ENCODE measurements around the gene CHD5. TPM values are rescaled to one million over a fixed set of nuclear protein-coding genes. Genes with fewer than 3 reads are reported as not detected.

Gene CHD5
- total RNA-seq, 2 donors from 2014 or later = 1.1 to 3.2 TPM

DNA sequence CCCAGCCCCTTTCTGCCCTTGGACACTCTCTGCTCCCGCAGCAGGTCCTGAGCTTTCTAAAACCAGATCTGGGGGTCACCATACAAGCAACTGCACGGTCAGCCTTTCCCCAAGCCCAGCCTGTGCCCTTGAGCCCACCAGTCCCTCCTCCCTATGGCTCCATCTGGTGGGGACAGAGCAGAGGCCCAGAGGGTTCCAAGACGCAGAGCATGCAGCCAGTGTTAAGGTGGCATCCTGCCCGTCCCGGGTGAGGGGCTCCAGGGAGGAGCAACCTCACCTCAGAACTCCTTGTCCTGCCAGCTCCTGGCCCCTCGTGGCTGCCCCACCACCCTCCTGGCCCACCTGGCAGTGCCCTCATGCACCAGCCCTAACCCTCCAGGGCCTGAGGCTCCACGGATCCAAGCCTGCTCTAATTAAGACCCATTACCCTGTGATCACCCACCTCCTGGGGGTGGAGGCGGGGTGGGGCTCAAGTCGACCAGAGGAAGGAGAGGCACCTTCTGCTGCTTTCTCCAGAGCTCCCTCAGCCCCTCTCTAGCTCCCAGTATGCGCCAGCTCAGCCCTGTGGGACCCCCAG is 8.5 kb downstream of the CHD5 start:
- Histone ChIP-seq H3K27ac (no peak overlapping the region), H3K9me3 (no peaks in the 10 kb centered on the region), H3K4me1 (ENCODE audit: control insufficient read depth in 1 of 2, low read depth in 2 of 2) (no peaks in the 10 kb centered on the region), H3K36me3 (no peaks in the 10 kb centered on the region), H3K4me3 (no peak overlapping the region), H3K27me3 (replicated peaks; ENCODE audit: insufficient read depth) (no peaks in the 10 kb centered on the region)
- no peak for ATAC-seq (ENCODE audit: insufficient number of reproducible peaks, low FRiP score, low read depth)
- no peak for DNase-seq (ENCODE audit: low spot score)
- no peak for TF ChIP-seq CTCF (IDR thresholded peaks at IDR 0.05)

DNA sequence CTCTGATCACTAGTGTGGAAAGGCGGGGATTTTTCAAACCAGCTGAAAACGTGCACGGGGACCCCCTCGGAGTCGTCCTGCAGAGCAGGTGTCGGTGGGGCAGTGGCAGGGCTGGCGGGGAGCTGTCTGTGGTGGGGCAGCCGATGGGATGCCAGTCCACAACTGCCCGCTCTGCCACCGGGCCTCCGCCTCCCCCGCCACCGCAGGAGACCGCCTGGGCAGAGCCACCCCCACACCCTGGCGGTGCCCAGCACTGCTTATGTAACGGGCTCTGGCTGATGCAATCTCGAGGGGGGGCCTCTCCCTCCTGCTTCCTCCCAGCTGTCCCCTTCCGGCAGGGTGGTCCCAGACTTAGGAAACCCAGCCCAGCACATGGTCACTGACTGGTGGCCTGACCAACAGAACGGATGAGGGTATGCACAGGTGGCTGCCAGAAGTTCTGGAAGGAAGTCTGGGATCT is 9.3 kb downstream of the CHD5 start:
- no peak for TF ChIP-seq CTCF (IDR thresholded peaks at IDR 0.05)
- H3K4me3 ChIP-seq = no peak overlapping the region
- no peak for DNase-seq (ENCODE audit: low spot score)
- no peak for ATAC-seq (ENCODE audit: insufficient number of reproducible peaks, low FRiP score, low read depth)
- H3K4me1 ChIP-seq (ENCODE audit: control insufficient read depth in 1 of 2, low read depth in 2 of 2) = no peaks in the 10 kb centered on the region
- no peaks in the 10 kb centered on the region for H3K9me3 ChIP-seq
- H3K36me3 ChIP-seq = no peaks in the 10 kb centered on the region
- H3K27me3 ChIP-seq (replicated peaks; ENCODE audit: insufficient read depth) = no peaks in the 10 kb centered on the region
- H3K27ac ChIP-seq = no peak overlapping the region

DNA sequence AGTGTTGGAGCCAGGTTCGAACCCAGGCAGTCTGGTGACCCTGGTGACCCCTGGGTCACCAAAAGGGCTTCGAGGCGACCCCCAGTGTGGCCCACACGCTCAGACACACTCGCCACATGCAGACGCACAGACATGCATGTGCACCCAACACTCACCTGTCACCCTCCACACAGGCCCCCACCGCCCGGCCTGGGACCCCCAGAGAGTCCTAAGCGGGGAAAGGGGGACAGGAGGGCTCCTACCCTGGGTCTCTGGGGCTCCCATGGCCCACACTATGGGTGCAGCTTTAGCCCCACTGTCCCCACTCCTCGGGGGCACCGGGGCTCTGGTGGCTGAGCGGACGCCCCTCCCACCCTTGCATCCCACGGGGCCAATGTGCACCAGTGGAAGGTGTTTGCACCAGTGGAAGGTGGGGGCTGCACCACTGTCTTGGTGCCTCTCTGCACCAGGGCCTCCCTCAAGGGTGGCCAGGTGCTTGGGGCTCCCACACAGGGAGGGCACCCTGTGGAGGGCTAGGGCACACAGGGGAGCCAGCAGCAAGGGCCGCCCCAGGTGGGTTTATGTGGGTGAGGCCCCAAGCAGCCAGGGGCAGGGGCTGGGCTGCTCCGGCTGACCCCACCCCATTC is 9.9 kb downstream of the CHD5 start:
- Histone ChIP-seq H3K27ac (no peak overlapping the region), H3K4me3 (no peak overlapping the region), H3K27me3 (replicated peaks; ENCODE audit: insufficient read depth) (no peaks in the 10 kb centered on the region), H3K9me3 (no peaks in the 10 kb centered on the region), H3K36me3 (no peaks in the 10 kb centered on the region), H3K4me1 (ENCODE audit: control insufficient read depth in 1 of 2, low read depth in 2 of 2) (no peaks in the 10 kb centered on the region)
- TF ChIP-seq CTCF (IDR thresholded peaks at IDR 0.05) = no peak
- ATAC-seq (ENCODE audit: insufficient number of reproducible peaks, low FRiP score, low read depth) (no peak), DNase-seq (ENCODE audit: low spot score) (no peak)

- TF ChIP-seq CTCF (IDR thresholded peaks at IDR 0.05) = no peak
- DNase-seq (ENCODE audit: low spot score) (no peak), ATAC-seq (ENCODE audit: insufficient number of reproducible peaks, low FRiP score, low read depth) (no peak)
- H3K36me3 ChIP-seq = no peaks in the 10 kb centered on the region
- no peak overlapping the region for H3K27ac ChIP-seq
- H3K27me3 ChIP-seq (replicated peaks; ENCODE audit: insufficient read depth) = no peaks in the 10 kb centered on the region
- H3K4me1 ChIP-seq (ENCODE audit: control insufficient read depth in 1 of 2, low read depth in 2 of 2) = no peaks in the 10 kb centered on the region
- H3K4me3 ChIP-seq = no peak overlapping the region
- H3K9me3 ChIP-seq = no peaks in the 10 kb centered on the region
Measured at GRCh38 chr1:6168947-6169586, 11.1 kb downstream of the CHD5 start.

DNA sequence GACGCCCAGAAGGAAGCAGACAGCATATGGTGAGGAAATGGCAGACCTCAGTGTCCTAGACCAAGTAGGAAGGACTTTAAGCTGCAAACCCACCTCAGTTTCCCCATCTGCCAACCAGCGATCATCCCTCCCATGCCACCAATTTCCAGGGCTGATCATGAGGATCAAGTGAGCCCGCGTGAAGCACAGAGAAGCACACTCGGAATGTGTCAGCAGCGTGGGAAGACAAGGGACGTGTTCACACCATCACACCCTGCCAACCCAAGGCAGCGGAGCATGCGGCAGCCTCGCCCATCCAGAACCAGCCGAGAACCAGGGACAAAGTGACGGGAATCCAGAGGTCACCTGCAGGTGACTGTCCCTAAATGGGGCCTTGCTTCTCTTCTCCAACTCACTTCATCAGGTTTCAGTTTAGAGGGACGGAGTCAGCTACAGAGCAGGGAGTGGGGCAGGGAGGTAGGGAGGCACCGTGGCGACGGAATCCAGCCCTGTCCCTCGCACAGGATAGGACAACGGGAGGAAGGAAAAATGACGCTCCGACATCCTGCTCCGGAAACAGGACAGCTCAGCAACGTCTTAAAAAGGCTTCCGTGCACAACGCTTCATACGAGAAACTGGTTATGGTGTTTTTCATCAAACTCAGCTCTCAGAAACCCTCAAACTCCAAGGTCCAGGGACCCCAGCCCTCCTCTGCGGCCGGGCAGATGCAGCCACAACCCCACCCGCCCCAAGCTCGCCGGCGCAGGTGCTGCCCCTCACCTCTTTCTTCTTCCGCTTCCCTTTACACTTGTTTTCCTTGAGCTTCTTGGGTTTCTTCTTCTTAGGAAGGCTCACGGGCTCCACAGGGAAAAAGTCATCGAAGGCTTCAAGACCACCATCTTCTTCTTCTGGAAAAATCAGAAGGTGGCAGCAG is 12.5 kb downstream of the CHD5 start:
- no peaks in the 10 kb centered on the region for H3K36me3 ChIP-seq
- H3K27ac ChIP-seq = no peak overlapping the region
- no peaks in the 10 kb centered on the region for H3K27me3 ChIP-seq (replicated peaks; ENCODE audit: insufficient read depth)
- H3K9me3 ChIP-seq = no peaks in the 10 kb centered on the region
- no peak for ATAC-seq (ENCODE audit: insufficient number of reproducible peaks, low FRiP score, low read depth)
- TF ChIP-seq CTCF (IDR thresholded peaks at IDR 0.05) = no peak
- no peak overlapping the region for H3K4me3 ChIP-seq
- H3K4me1 ChIP-seq (ENCODE audit: control insufficient read depth in 1 of 2, low read depth in 2 of 2) = no peaks in the 10 kb centered on the region
- DNase-seq (ENCODE audit: low spot score) = no peak

Data from thoracic aorta (tissue), 2 donors.